NCI-H187 (cell line): ENCODE data around the gene SRBD1.

Experiments used
- DNase-seq, 2 experiments: peaks; one replicate each; lab custom pipeline; 2025; lab: John Stamatoyannopoulos, UW

Gene SRBD1

GRCh38 chr2:45596761-45597160 is 14.3 kb downstream of the SRBD1 start:
- DNase-seq, result no peak

DNA sequence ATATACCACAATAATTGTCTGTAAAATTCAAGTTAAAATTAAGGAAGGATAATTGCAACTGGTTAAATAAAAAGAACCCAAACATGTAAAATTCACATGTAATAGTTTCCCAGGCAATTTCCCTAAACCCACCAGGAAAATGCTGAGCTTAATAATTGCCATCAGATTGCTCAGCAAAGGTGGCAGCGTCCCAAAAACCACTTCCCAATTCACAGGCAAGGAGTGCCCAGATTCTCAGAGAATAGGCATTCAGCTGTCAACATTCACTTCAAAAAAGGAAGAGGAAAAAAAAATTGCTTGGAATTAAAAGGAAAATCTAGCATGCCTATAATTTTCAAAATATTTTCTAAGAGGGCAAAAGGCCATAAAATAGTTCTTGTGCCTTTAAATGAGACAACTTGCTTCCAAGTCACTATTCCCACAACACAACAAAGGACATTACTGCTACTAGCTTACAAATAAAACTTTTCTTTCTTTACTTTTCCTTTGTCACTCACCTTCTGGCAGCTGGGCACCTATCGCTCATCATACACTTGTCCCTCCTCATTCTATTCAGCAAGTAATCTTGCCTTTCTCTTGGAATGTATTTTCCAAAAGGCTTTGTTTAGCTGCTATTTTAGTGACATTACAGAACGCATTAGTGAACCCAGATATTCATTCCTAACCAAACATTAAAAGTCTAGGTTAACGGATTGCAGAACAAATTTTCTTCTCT is 15.2 kb downstream of the SRBD1 start:
- no peak for DNase-seq

DNA sequence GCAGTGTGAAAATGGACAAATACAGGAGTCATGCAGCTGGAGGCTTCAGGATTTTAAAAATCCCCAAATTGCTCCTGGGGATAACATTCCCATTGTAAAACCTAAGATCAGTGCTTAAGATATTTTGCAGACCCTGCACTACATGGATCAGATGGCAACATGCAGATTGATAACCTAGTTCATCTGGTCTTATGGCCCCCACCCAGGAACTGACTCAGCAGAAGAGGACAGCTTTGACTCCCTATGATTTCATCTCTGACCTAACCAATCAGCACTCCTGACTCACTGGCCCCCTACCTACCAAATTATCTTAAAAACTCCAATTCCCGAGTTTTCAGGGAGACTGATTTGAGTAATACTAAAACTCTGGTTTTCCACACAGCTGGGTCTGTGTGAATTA is 20.0 kb downstream of the SRBD1 start:
- no peak for DNase-seq

DNA sequence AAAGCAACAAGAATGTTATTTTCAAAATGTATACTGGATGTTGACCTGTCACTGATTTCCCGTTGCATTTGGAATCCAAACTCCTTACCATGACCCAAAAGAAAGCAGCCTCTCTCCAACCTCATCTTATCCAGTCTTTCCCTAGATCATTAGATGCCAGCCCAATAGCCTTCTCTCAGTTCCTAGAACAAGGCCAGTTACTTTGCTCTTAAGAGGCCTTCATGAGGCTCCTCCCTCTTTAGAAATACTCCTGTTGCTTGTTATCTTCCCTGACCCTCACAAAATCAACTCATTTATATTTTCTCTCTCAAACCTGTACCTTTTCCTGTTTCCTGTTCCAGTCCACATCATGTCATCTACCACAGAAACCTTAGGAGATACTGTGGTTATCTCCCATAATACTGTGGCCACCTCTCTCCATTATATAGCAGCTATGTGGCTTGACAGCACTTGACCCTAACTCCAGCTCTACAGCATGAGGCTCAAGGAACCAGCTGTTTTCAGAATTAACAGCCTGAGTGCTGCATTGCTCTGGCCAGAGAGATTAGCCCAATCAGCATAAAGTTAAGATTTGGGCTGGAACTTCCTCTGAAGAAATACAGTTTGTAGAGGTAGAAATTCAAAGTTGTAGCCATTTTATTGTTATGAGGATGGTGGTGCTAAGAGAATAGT is 22.8 kb downstream of the SRBD1 start:
- no peak for DNase-seq

- no peak for DNase-seq
Observed at GRCh38 chr2:45586600-45586999, 24.5 kb downstream of the SRBD1 start.

GRCh38 chr2:45585267-45585861 is 25.7 kb downstream of the SRBD1 start:
- no peak for DNase-seq

GRCh38 chr2:45583977-45584376 is 27.1 kb downstream of the SRBD1 start:
- DNase-seq, result no peak

DNA sequence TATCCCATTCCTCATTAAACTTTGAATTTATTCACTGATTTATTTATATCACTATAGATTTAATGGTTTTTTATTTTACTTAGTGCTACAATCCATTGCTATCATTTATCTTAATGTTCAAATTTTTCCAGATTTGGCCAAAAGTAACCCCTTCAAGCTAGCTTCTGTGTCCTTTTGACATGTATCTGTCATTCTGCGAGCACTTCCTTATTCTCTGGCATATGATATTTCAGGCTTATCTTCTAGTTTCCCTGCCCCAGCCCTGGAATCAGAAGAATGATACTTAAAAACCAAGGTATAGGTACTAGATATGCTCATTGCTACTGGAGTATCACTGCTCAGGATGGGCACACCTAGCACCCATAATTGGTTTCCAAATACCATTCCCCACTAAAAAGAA is 28.5 kb downstream of the SRBD1 start:
- DNase-seq, result no peak

- DNase-seq, result no peak
Observed at GRCh38 chr2:45578056-45578843, 32.8 kb downstream of the SRBD1 start.

DNA sequence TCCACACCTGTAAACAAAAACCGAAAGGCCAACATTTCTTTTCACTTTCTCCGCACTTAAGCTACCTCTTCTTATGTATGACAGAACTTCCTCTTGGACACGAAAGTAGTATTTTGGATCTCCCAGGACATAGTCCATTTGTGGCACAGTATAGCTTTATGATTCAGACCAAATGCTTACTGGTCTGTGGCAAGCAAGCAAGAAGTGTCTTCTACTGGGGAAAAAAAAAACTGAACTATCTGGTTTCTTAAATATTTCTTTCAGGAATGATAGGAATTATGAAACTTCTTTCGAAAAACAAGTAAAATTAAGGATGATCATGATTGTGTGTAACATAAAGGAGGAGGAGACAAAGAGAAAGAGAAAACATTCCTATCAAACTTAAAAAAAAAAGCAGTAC is 33.6 kb downstream of the SRBD1 start:
- DNase-seq, result no peak

- DNase-seq, result no peak
Observed at GRCh38 chr2:45575881-45576280, 35.2 kb downstream of the SRBD1 start.

- DNase-seq, result no peak
Observed at GRCh38 chr2:45572979-45573378, 38.1 kb downstream of the SRBD1 start.

- DNase-seq, result no peak
Observed at GRCh38 chr2:45571940-45572339, 39.1 kb downstream of the SRBD1 start.

- DNase-seq, result no peak
Observed at GRCh38 chr2:45570671-45571334, 40.3 kb downstream of the SRBD1 start.

- DNase-seq, result no peak
Observed at GRCh38 chr2:45568935-45569334, 42.1 kb downstream of the SRBD1 start.

DNA sequence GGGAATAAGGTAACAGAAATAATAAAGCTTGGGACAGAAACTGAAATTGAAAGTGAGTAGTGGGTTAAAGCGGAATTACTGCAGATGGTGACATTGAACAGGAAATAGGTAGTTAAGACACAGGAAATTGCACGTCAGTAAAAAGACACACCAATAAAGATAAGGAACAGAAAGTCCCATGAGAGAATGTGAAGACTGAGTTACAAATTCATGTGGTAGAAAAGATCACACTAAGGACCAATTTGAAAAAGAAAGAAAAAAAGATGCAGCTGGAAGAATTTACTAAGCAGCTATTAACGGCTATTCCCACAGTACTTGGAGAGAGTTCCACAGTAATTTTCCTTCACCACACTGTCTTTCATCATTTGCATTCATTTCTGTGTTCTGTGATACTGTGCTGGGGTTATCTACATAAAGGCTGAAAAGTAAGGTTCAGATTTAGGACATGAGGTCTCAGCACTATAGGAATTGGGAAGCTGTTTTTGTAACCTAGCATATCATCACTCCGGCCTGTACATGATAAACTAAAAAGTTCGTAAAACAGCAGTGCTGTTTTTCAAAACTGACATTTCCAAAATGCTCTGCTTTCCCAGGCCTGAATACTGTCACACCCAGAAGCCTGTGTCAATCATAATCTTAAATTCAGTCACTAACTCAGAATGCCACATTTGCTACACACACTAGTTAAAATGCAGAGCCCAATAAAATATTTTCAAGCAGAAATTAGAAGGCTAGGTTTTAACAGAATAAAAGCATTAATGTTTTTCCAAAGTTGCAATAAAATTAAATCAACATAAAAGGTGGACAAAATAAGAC is 42.9 kb downstream of the SRBD1 start:
- DNase-seq, result no peak

GRCh38 chr2:45567288-45567963 is 43.6 kb downstream of the SRBD1 start:
- DNase-seq, result no peak

- DNase-seq, result no peak
Observed at GRCh38 chr2:45559436-45559835, 51.6 kb downstream of the SRBD1 start.

DNA sequence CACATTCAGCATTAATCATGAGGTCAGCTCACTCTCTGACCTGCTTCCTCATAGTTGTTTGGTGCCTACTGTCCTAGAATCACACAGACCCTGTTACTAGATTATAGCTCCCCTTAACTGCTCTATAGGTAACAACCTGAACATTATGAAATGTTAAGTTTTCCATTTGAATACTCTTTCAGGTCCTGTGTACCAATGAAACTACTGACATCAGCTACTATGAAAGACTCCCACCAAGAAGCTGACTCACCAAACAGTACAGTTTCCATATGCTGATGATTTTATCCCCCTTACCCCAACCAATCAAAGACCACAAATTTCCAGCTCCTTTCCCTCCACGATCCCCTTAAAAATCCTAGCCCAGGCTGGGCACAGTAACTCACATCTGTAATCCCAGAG is 56.3 kb downstream of the SRBD1 start:
- DNase-seq, result no peak

DNA sequence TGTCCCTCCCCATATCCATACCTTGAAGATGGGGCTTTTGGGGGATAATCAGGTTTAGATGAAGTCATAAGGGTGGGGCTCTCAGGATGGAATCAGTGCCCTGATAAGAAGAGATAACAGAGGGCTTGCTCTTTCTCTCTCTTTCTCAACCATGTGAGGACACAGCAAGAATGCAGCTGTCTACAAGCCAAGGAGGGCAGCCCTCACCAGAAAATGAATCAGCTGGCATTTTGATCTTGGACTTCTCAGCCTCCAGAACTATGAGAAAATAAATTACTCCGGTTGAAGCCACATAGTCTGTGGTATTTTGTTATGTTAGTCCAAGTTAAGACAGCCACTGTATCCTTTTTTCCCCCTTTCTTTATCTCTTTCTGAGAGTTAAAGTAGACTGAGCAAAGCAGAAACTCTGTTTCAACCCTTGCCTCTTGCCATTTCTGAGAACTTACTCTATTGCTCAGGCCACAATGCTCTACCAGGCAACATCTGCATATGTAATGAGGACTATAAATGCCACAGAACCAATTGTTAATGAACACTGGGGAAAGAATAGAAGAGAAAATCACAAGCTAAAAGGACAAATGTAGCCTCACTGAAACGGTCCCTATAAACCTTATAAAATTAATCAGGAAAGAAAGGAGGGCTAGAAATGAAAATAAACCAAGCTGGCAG is 56.9 kb downstream of the SRBD1 start:
- no peak for DNase-seq
